ENCODE measurements around the gene GPR158.

GPR158 gene

DNA sequence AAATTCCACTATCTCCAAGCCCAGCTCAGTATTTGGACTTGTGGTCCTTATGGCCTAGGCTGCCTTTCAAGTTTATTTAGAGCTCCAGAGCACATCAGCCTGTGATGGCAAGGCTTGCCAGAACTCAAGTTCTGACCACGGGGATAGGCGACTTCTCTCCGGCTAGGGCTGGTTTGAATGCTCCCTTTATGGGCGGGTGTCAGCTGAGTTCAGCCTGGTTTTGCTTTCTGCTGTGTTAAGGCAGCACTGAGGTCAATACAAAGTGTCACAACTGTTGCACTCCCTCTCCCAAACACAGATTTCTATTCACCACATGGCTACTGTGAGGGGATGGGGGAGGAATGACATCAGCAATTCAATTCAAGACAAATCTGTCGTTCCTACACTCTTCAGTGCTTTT, 441.1 kb downstream of the GPR158 start:
- no peaks in the 10 kb centered on the region for H3K9me3 ChIP-seq (ENCODE audit: insufficient read depth, low read length, severe bottlenecking)
- TF ChIP-seq EZH2 (IDR thresholded peaks at IDR 0.05; ENCODE audit: borderline replicate concordance, low read depth, low read length, severe bottlenecking) (no peak), CTCF (IDR thresholded peaks at IDR 0.05; ENCODE audit: borderline replicate concordance, extremely low read depth, low read length, poor library complexity, severe bottlenecking) (no peak)
- H3K79me2 ChIP-seq (ENCODE audit: insufficient read depth, low read length) = no peaks in the 10 kb centered on the region
- ATAC-seq (ENCODE audit: insufficient read depth, low read depth) (no peak), DNase-seq (no peak)
- no peak overlapping the region for H2AFZ ChIP-seq (ENCODE audit: low read depth, low read length)
- no peaks in the 10 kb centered on the region for H3K36me3 ChIP-seq (ENCODE audit: insufficient read depth, low read length)
- H3K4me3 ChIP-seq (ENCODE audit: low read depth in 1 of 2, low read length in 2 of 2) = no peak overlapping the region
- H3K9ac ChIP-seq (ENCODE audit: low read depth, low read length) = no peak overlapping the region
- H3K4me2 ChIP-seq (ENCODE audit: insufficient read depth, low read length) = no peak overlapping the region
- H3K4me1 ChIP-seq (ENCODE audit: insufficient read depth, low read length) = no peaks in the 10 kb centered on the region
- H4K20me1 ChIP-seq (ENCODE audit: insufficient read depth, low read length) = no peaks in the 10 kb centered on the region
- H3K27me3 ChIP-seq (ENCODE audit: insufficient read depth, low read length, poor library complexity) = no peaks in the 10 kb centered on the region
- no peak overlapping the region for H3K27ac ChIP-seq (ENCODE audit: low read length)

- no peaks in the 10 kb centered on the region for H3K79me2 ChIP-seq (ENCODE audit: insufficient read depth, low read length)
- no peak for TF ChIP-seq CTCF (IDR thresholded peaks at IDR 0.05; ENCODE audit: borderline replicate concordance, extremely low read depth, low read length, poor library complexity, severe bottlenecking)
- no peak for TF ChIP-seq EZH2 (IDR thresholded peaks at IDR 0.05; ENCODE audit: borderline replicate concordance, low read depth, low read length, severe bottlenecking)
- H2AFZ ChIP-seq (ENCODE audit: low read depth, low read length) = no peak overlapping the region
- no peak overlapping the region for H3K9ac ChIP-seq (ENCODE audit: low read depth, low read length)
- H3K36me3 ChIP-seq (ENCODE audit: insufficient read depth, low read length) = no peaks in the 10 kb centered on the region
- ATAC-seq (ENCODE audit: insufficient read depth, low read depth) (no peak), DNase-seq (no peak)
- no peak overlapping the region for H3K4me2 ChIP-seq (ENCODE audit: insufficient read depth, low read length)
- H3K4me1 ChIP-seq (ENCODE audit: insufficient read depth, low read length) = no peaks in the 10 kb centered on the region
- no peaks in the 10 kb centered on the region for H3K9me3 ChIP-seq (ENCODE audit: insufficient read depth, low read length, severe bottlenecking)
- no peaks in the 10 kb centered on the region for H3K27me3 ChIP-seq (ENCODE audit: insufficient read depth, low read length, poor library complexity)
- no peak overlapping the region for H3K27ac ChIP-seq (ENCODE audit: low read length)
- no peak overlapping the region for H3K4me3 ChIP-seq (ENCODE audit: low read depth in 1 of 2, low read length in 2 of 2)
- no peaks in the 10 kb centered on the region for H4K20me1 ChIP-seq (ENCODE audit: insufficient read depth, low read length)
Observed at GRCh38 chr10:25616903-25617592, 442.2 kb downstream of the GPR158 start.

DNA sequence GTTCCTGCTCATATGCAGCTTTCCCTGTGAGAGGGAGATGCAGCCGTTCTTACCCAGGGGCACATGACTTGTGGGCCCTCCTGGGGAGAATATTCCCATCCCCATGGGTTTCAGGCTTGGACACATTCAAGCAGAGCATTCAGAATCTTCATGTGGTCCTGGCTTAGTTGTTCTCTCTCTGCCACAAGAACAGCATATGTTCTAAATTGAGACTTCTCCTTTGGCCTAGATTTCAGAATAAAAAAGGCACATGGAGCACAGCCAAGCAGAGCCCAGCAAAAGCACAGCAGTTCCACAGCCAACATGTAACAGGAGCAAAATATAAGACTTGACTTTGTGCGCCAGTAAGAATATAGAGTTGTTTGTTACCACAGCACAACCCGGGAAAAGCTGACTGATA, 452.8 kb downstream of the GPR158 start:
- no peak for TF ChIP-seq CTCF (IDR thresholded peaks at IDR 0.05; ENCODE audit: borderline replicate concordance, extremely low read depth, low read length, poor library complexity, severe bottlenecking)
- no peak for TF ChIP-seq EZH2 (IDR thresholded peaks at IDR 0.05; ENCODE audit: borderline replicate concordance, low read depth, low read length, severe bottlenecking)
- H2AFZ ChIP-seq (ENCODE audit: low read depth, low read length) = no peak overlapping the region
- H3K4me1 ChIP-seq (ENCODE audit: insufficient read depth, low read length) = no peaks in the 10 kb centered on the region
- H3K36me3 ChIP-seq (ENCODE audit: insufficient read depth, low read length) = no peaks in the 10 kb centered on the region
- no peak overlapping the region for H3K27ac ChIP-seq (ENCODE audit: low read length)
- DNase-seq (no peak), ATAC-seq (ENCODE audit: insufficient read depth, low read depth) (no peak)
- H3K79me2 ChIP-seq (ENCODE audit: insufficient read depth, low read length) = no peaks in the 10 kb centered on the region
- no peaks in the 10 kb centered on the region for H3K27me3 ChIP-seq (ENCODE audit: insufficient read depth, low read length, poor library complexity)
- H3K9me3 ChIP-seq (ENCODE audit: insufficient read depth, low read length, severe bottlenecking) = no peaks in the 10 kb centered on the region
- no peak overlapping the region for H3K4me3 ChIP-seq (ENCODE audit: low read depth in 1 of 2, low read length in 2 of 2)
- H3K4me2 ChIP-seq (ENCODE audit: insufficient read depth, low read length) = no peak overlapping the region
- H4K20me1 ChIP-seq (ENCODE audit: insufficient read depth, low read length) = no peaks in the 10 kb centered on the region
- no peak overlapping the region for H3K9ac ChIP-seq (ENCODE audit: low read depth, low read length)
